Neutrophil (primary cell): ENCODE results near the gene COPB2.

ENCODE experiments used
- H3K27ac ChIP-seq: fragments of 200-600 bp; sonication (generic); 2 replicates; pipeline ENCODE4 v1.5.1; 2016; ENCODE audit warnings: mild to moderate bottlenecking, moderate library complexity
- H3K27me3 ChIP-seq: fragments of 200-600 bp; sonication (generic); 2 replicates; pipeline ENCODE4 v1.6.0; 2016; ENCODE audit warnings: mild to moderate bottlenecking
- H3K36me3 ChIP-seq: fragments of 200-600 bp; sonication (generic); 2 replicates; pipeline ENCODE4 v1.5.1; 2017
- H3K4me1 ChIP-seq, 2 experiments: fragments of 200-600 bp in 1 of 2; sonication (generic) in 1 of 2; 1 replicate in 1 of 2; 2 replicates in 1 of 2; pipeline versions ENCODE4 v1.5.1 to v1.6.1; 2013 to 2016; ENCODE audit warnings: low read depth in 1 of 2, low read length in 1 of 2, mild to moderate bottlenecking in 1 of 2, moderate library complexity in 1 of 2; ENCODE audit not compliant: control insufficient read depth in 1 of 2, insufficient read depth in 1 of 2
- H3K4me3 ChIP-seq, 2 experiments: fragments of 200-600 bp in 1 of 2; sonication (generic) in 1 of 2; 1 replicate in 1 of 2; 2 replicates in 1 of 2; pipeline ENCODE4 v1.5.1; 2013 to 2016; ENCODE audit warnings: low read depth in 1 of 2, low read length in 1 of 2, mild to moderate bottlenecking in 1 of 2, moderate library complexity in 1 of 2
- H3K9me3 ChIP-seq: fragments of 200-600 bp; sonication (generic); 2 replicates; pipeline ENCODE4 v1.5.1; 2016
- TF ChIP-seq, protein P1 (sequence below): fragments of 200-600 bp; sonication (generic); IDR thresholded peaks from 2 replicates; pipeline ENCODE4 v1.5.1; 2016; ENCODE audit warnings: antibody characterized with exemption

Gene COPB2

DNA sequence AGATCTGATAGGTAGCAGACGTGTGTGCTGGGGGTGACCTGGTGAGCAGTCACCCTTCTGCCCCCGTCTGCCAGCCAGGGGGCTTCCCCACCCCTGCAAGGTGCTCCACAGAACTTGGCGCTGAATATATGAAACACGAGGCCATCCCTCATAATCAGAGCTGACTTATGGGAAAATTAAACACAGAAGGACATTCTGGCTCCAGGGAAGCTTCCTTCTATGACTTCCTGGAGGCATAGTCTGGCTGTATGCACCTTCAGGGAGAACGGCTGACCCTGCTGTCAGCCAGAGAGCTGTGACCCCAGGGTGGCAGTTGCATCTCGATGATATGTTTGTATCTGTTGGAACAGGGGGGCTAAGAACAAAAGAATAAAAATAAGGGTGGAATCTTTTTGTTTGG lies 72.2 kb downstream of the COPB2 start:
- Histone ChIP-seq H3K27me3 (peaks cover 52% of the 10 kb centered on the region), H3K4me1 (no peaks in the 10 kb centered on the region), H3K4me3 (no peak overlapping the region), H3K9me3 (no peaks in the 10 kb centered on the region), H3K36me3 (no peaks in the 10 kb centered on the region), H3K27ac (no peak overlapping the region)
- TF ChIP-seq, protein P1, sequence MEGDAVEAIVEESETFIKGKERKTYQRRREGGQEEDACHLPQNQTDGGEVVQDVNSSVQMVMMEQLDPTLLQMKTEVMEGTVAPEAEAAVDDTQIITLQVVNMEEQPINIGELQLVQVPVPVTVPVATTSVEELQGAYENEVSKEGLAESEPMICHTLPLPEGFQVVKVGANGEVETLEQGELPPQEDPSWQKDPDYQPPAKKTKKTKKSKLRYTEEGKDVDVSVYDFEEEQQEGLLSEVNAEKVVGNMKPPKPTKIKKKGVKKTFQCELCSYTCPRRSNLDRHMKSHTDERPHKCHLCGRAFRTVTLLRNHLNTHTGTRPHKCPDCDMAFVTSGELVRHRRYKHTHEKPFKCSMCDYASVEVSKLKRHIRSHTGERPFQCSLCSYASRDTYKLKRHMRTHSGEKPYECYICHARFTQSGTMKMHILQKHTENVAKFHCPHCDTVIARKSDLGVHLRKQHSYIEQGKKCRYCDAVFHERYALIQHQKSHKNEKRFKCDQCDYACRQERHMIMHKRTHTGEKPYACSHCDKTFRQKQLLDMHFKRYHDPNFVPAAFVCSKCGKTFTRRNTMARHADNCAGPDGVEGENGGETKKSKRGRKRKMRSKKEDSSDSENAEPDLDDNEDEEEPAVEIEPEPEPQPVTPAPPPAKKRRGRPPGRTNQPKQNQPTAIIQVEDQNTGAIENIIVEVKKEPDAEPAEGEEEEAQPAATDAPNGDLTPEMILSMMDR: no peak

- Histone ChIP-seq H3K9me3 (no peaks in the 10 kb centered on the region), H3K4me3 (no peak overlapping the region), H3K27me3 (peaks cover 36% of the 10 kb centered on the region), H3K36me3 (no peaks in the 10 kb centered on the region), H3K4me1 (no peaks in the 10 kb centered on the region), H3K27ac (no peak overlapping the region)
- TF ChIP-seq, protein P1: no peak
These were observed 75.5 kb downstream of the COPB2 start for GRCh38 chr3:139313921-139314320.

GRCh38 chr3:139312959-139313358 lies 76.5 kb downstream of the COPB2 start:
- H3K4me1 ChIP-seq: no peaks in the 10 kb centered on the region
- TF ChIP-seq, protein P1: no peak
- H3K4me3 ChIP-seq: no peak overlapping the region
- H3K9me3 ChIP-seq: no peaks in the 10 kb centered on the region
- peaks cover 31% of the 10 kb centered on the region for H3K27me3 ChIP-seq
- H3K36me3 ChIP-seq: no peaks in the 10 kb centered on the region
- H3K27ac ChIP-seq: no peak overlapping the region

GRCh38 chr3:139312416-139312815 lies 77.0 kb downstream of the COPB2 start:
- TF ChIP-seq, protein P1: no peak
- no peak overlapping the region for H3K27ac ChIP-seq
- peaks cover 27% of the 10 kb centered on the region for H3K27me3 ChIP-seq
- H3K4me1 ChIP-seq: no peaks in the 10 kb centered on the region
- H3K36me3 ChIP-seq: no peaks in the 10 kb centered on the region
- no peaks in the 10 kb centered on the region for H3K9me3 ChIP-seq
- H3K4me3 ChIP-seq: no peak overlapping the region

DNA sequence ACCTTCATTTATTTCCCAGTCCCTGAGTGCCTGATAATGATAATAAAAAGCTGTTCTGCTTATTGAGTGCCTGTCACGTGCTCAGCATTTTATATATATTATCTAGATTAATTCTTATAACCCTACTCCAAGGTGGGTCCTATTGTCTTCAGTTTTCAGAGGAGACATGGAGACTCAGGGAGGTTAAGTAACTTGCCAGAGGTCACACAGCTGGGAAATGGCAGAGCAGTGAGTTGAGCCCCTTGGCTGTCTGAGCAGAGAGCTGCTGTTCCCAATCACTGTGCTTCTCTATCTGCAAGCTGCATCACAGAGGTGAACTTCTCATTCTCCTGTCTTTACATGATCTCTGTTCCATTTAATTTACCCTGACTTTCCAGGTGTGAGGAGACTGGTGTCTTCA lies 77.9 kb downstream of the COPB2 start:
- Histone ChIP-seq H3K4me1 (no peaks in the 10 kb centered on the region), H3K9me3 (no peaks in the 10 kb centered on the region), H3K36me3 (no peaks in the 10 kb centered on the region), H3K27me3 (peaks cover 19% of the 10 kb centered on the region), H3K27ac (no peak overlapping the region), H3K4me3 (no peak overlapping the region)
- TF ChIP-seq, protein P1: no peak

DNA sequence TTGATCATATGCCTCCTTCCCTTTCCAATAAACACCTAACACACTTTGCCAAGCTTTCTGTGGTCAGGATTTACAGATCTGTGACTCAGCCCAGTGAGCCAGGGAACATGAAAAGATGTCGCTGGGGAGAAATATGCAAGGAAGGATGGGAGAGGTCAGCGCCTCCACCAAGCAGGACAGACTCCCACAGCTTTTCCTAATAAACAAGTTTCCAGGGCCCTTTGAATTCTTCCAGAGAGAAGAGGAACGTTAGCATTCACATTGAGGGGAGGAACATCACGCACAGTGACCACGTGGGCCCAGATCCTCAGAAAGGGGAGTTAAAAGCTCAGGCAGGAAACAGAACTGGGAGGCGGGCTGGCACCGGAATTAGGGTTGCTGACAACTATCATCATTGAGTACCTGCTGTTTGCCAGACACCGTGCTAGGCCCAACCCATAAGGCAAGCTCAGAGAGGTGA lies 78.9 kb downstream of the COPB2 start:
- H3K36me3 ChIP-seq: no peaks in the 10 kb centered on the region
- TF ChIP-seq, protein P1: no peak
- no peaks in the 10 kb centered on the region for H3K9me3 ChIP-seq
- H3K27me3 ChIP-seq: peaks cover 14% of the 10 kb centered on the region
- no peak overlapping the region for H3K4me3 ChIP-seq
- no peak overlapping the region for H3K27ac ChIP-seq
- H3K4me1 ChIP-seq: no peaks in the 10 kb centered on the region
